ENCODE data around the gene ARHGAP26.

The ARHGAP26 gene

DNA sequence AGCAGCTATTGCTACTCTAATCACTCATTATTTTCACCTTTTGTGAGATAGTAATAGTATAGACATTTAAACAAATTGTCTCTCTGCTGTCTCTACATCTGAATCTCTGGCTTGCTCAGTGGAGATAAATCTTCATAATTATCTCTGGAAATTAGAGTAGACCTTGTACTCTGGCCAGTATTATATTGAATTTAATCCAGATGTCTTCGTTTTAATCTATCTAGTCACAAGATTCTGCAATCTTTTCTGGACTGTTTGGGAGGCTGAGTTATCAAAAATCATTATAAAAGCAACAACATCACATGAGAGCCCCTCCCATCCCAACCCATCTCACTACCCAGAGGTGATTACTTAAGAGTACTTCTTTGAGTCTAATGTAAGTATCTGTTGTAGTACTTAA, 19.0 kb downstream of the ARHGAP26 start:
- Histone ChIP-seq H2AFZ (ENCODE audit: low read length, unreplicated experiment) (no peak overlapping the region), H3K36me3 (ENCODE audit: insufficient read depth, low read length) (no peaks in the 10 kb centered on the region), H3K4me3 (ENCODE audit: low read depth, low read length) (no peak overlapping the region), H3K79me2 (ENCODE audit: control insufficient read depth, insufficient read depth, low read length, unreplicated experiment) (no peaks in the 10 kb centered on the region), H3K27me3 (ENCODE audit: insufficient read depth, low read length) (no peaks in the 10 kb centered on the region), H3K4me1 (ENCODE audit: control insufficient read depth, insufficient read depth, low read length, unreplicated experiment) (peaks cover under 1% of the 10 kb centered on the region), H3K27ac (ENCODE audit: low read depth, low read length) (no peak overlapping the region)

DNA sequence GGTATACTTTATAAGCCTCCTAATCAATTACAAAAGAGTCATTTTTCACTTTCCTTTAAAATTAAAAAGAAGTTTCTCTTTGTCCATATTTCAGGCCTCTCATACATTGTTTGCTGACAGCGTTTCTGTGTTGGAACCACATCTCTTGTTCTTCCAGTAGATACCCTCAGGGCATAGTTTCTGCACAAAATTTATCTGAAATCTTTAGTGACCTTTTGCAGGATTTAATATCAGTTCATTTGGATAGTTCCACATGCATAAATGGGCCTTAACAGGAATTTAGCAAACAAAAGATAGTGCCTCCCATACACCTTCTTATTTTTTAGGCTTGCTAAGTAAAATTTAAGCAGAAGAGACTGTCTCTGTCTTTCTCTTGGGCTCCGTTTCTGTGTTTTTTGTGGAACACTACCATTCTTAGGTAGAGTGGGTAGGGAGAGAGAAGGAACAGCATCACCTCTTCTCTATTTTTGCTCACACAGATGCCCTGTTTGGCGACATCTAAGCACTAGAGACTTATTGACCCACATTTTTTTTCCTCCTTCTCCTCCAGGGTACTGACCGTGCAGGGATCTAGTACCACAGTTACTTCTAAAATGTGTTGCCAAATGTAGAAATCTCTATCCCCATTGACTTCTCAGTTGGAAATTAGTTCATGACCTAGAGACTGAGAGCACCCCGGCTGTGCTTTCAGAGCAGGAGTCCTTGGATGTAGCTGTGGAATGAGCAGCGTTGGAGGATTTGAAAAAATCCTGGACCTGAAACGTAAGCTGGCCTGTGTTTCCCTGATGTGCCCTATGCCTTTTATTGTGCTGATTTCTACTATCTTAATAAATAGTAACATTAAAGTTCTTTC, 22.1 kb downstream of the ARHGAP26 start:
- Histone ChIP-seq H3K4me3 (ENCODE audit: low read depth, low read length) (no peak overlapping the region), H3K27ac (ENCODE audit: low read depth, low read length) (no peak overlapping the region)

DNA sequence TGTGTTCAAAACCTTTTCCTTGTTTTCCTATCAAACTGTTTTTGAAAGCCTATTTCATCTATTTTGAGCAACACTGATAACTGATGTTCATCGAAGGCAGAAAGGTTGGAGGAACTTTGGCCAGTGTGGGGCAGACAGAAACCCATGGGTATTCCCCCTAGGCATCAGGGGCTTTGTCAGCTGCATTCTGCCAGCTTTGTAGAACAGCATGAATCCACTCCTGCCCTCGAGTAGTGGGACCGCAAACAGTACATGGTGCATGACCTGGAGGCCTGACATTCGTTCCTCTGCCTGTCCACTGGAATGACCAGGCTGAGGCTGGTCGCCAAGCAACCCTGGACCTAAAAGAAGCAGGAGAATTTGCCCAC, 22.7 kb downstream of the ARHGAP26 start:
- H3K79me2 ChIP-seq (ENCODE audit: control insufficient read depth, insufficient read depth, low read length, unreplicated experiment) = no peaks in the 10 kb centered on the region
- peaks cover 4% of the 10 kb centered on the region; the same call in 1 of the 2 replicates for H3K27me3 ChIP-seq (ENCODE audit: insufficient read depth, low read length)
- no peak overlapping the region for H3K4me3 ChIP-seq (ENCODE audit: low read depth, low read length)
- no peaks in the 10 kb centered on the region for H3K36me3 ChIP-seq (ENCODE audit: insufficient read depth, low read length)
- H3K27ac ChIP-seq (ENCODE audit: low read depth, low read length) = no peak overlapping the region
- no peaks in the 10 kb centered on the region for H3K4me1 ChIP-seq (ENCODE audit: control insufficient read depth, insufficient read depth, low read length, unreplicated experiment)
- no peak overlapping the region for H2AFZ ChIP-seq (ENCODE audit: low read length, unreplicated experiment)

More for the DNA sequence above, 22.1 kb downstream of the ARHGAP26 start:
- Histone ChIP-seq H3K79me2 (ENCODE audit: control insufficient read depth, insufficient read depth, low read length, unreplicated experiment) (no peaks in the 10 kb centered on the region), H3K27me3 (ENCODE audit: insufficient read depth, low read length) (peaks cover 3% of the 10 kb centered on the region; the same call in 1 of the 2 replicates), H3K36me3 (ENCODE audit: insufficient read depth, low read length) (no peaks in the 10 kb centered on the region), H3K4me1 (ENCODE audit: control insufficient read depth, insufficient read depth, low read length, unreplicated experiment) (no peaks in the 10 kb centered on the region), H2AFZ (ENCODE audit: low read length, unreplicated experiment) (no peak overlapping the region)

- Histone ChIP-seq H3K79me2 (ENCODE audit: control insufficient read depth, insufficient read depth, low read length, unreplicated experiment) (no peaks in the 10 kb centered on the region), H3K27me3 (ENCODE audit: insufficient read depth, low read length) (peaks cover 4% of the 10 kb centered on the region; the same call in 1 of the 2 replicates), H3K4me1 (ENCODE audit: control insufficient read depth, insufficient read depth, low read length, unreplicated experiment) (no peaks in the 10 kb centered on the region), H2AFZ (ENCODE audit: low read length, unreplicated experiment) (no peak overlapping the region), H3K4me3 (ENCODE audit: low read depth, low read length) (no peak overlapping the region), H3K36me3 (ENCODE audit: insufficient read depth, low read length) (no peaks in the 10 kb centered on the region), H3K27ac (ENCODE audit: low read depth, low read length) (no peak overlapping the region)
Measured at GRCh38 chr5:142794537-142794936, 24.4 kb downstream of the ARHGAP26 start.

- no peak overlapping the region for H2AFZ ChIP-seq (ENCODE audit: low read length, unreplicated experiment)
- H3K27me3 ChIP-seq (ENCODE audit: insufficient read depth, low read length) = peaks cover 4% of the 10 kb centered on the region; the same call in 1 of the 2 replicates
- H3K36me3 ChIP-seq (ENCODE audit: insufficient read depth, low read length) = no peaks in the 10 kb centered on the region
- no peak overlapping the region for H3K4me3 ChIP-seq (ENCODE audit: low read depth, low read length)
- H3K79me2 ChIP-seq (ENCODE audit: control insufficient read depth, insufficient read depth, low read length, unreplicated experiment) = no peaks in the 10 kb centered on the region
- H3K27ac ChIP-seq (ENCODE audit: low read depth, low read length) = no peak overlapping the region
- H3K4me1 ChIP-seq (ENCODE audit: control insufficient read depth, insufficient read depth, low read length, unreplicated experiment) = no peaks in the 10 kb centered on the region
Measured at GRCh38 chr5:142795251-142795650, 25.1 kb downstream of the ARHGAP26 start.

- H2AFZ ChIP-seq (ENCODE audit: low read length, unreplicated experiment) = no peak overlapping the region
- no peaks in the 10 kb centered on the region for H3K4me1 ChIP-seq (ENCODE audit: control insufficient read depth, insufficient read depth, low read length, unreplicated experiment)
- H3K79me2 ChIP-seq (ENCODE audit: control insufficient read depth, insufficient read depth, low read length, unreplicated experiment) = no peaks in the 10 kb centered on the region
- no peak overlapping the region for H3K4me3 ChIP-seq (ENCODE audit: low read depth, low read length)
- peaks cover 4% of the 10 kb centered on the region; the same call in 1 of the 2 replicates for H3K27me3 ChIP-seq (ENCODE audit: insufficient read depth, low read length)
- no peaks in the 10 kb centered on the region for H3K36me3 ChIP-seq (ENCODE audit: insufficient read depth, low read length)
- H3K27ac ChIP-seq (ENCODE audit: low read depth, low read length) = no peak overlapping the region
Measured at GRCh38 chr5:142796492-142797109, 26.4 kb downstream of the ARHGAP26 start.

- H3K4me1 ChIP-seq (ENCODE audit: control insufficient read depth, insufficient read depth, low read length, unreplicated experiment) = no peaks in the 10 kb centered on the region
- peaks cover 4% of the 10 kb centered on the region; the same call in 1 of the 2 replicates for H3K27me3 ChIP-seq (ENCODE audit: insufficient read depth, low read length)
- no peak overlapping the region for H2AFZ ChIP-seq (ENCODE audit: low read length, unreplicated experiment)
- no peaks in the 10 kb centered on the region for H3K79me2 ChIP-seq (ENCODE audit: control insufficient read depth, insufficient read depth, low read length, unreplicated experiment)
- no peaks in the 10 kb centered on the region for H3K36me3 ChIP-seq (ENCODE audit: insufficient read depth, low read length)
- no peak overlapping the region for H3K4me3 ChIP-seq (ENCODE audit: low read depth, low read length)
- H3K27ac ChIP-seq (ENCODE audit: low read depth, low read length) = no peak overlapping the region
Measured at GRCh38 chr5:142797420-142797819, 27.2 kb downstream of the ARHGAP26 start.

GRCh38 chr5:142798099-142798770, 28.1 kb downstream of the ARHGAP26 start:
- Histone ChIP-seq H3K79me2 (ENCODE audit: control insufficient read depth, insufficient read depth, low read length, unreplicated experiment) (no peaks in the 10 kb centered on the region), H3K4me1 (ENCODE audit: control insufficient read depth, insufficient read depth, low read length, unreplicated experiment) (no peaks in the 10 kb centered on the region), H2AFZ (ENCODE audit: low read length, unreplicated experiment) (no peak overlapping the region), H3K4me3 (ENCODE audit: low read depth, low read length) (no peak overlapping the region), H3K36me3 (ENCODE audit: insufficient read depth, low read length) (no peaks in the 10 kb centered on the region), H3K27me3 (ENCODE audit: insufficient read depth, low read length) (peaks cover 4% of the 10 kb centered on the region; the same call in 1 of the 2 replicates), H3K27ac (ENCODE audit: low read depth, low read length) (no peak overlapping the region)

DNA sequence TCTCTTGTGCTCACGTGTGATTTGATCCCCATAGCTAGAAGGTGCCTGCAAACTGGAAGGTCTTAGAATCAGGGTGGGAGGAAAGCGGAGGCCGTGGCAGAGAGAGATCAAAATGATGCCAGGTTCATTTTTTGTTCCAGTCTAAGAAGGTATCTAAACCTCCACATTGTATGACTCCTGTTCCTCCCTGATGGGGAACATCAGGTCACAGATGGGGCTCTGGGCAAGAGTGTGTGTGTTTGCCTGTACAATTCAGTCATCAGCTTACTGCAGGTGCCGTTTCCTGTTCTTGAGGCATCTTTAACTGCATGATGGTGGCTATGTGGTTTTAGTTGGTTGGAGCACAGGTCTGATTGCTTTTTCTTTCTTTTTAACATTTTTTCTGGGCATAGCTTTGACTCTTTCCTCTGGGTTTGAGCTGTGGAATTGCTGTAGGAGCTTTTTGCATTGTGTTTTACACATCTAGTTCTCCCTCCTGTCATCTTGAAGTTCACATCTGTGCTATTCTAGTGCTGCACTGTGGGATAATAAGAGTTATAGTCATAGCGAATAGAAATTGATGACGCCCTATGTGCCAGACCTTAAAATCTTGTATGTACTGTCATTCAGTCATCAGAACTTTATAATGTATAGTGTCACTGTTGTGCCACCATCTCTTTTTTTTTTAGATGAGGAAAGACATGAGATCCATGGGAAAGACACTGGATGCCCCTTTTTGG, 30.8 kb downstream of the ARHGAP26 start:
- H3K4me3 ChIP-seq (ENCODE audit: low read depth, low read length) = no peak overlapping the region
- no peaks in the 10 kb centered on the region for H3K79me2 ChIP-seq (ENCODE audit: control insufficient read depth, insufficient read depth, low read length, unreplicated experiment)
- H3K27ac ChIP-seq (ENCODE audit: low read depth, low read length) = no peak overlapping the region

GRCh38 chr5:142801495-142801871, 31.3 kb downstream of the ARHGAP26 start:
- Histone ChIP-seq H3K4me1 (ENCODE audit: control insufficient read depth, insufficient read depth, low read length, unreplicated experiment) (no peaks in the 10 kb centered on the region), H3K27me3 (ENCODE audit: insufficient read depth, low read length) (peaks cover 4% of the 10 kb centered on the region; the same call in 1 of the 2 replicates), H3K27ac (ENCODE audit: low read depth, low read length) (no peak overlapping the region), H2AFZ (ENCODE audit: low read length, unreplicated experiment) (no peak overlapping the region), H3K4me3 (ENCODE audit: low read depth, low read length) (no peak overlapping the region), H3K36me3 (ENCODE audit: insufficient read depth, low read length) (no peaks in the 10 kb centered on the region), H3K79me2 (ENCODE audit: control insufficient read depth, insufficient read depth, low read length, unreplicated experiment) (no peaks in the 10 kb centered on the region)

More for the DNA sequence above, 30.8 kb downstream of the ARHGAP26 start:
- Histone ChIP-seq H3K4me1 (ENCODE audit: control insufficient read depth, insufficient read depth, low read length, unreplicated experiment) (no peaks in the 10 kb centered on the region), H3K27me3 (ENCODE audit: insufficient read depth, low read length) (peaks cover 4% of the 10 kb centered on the region; the same call in 1 of the 2 replicates), H3K36me3 (ENCODE audit: insufficient read depth, low read length) (no peaks in the 10 kb centered on the region), H2AFZ (ENCODE audit: low read length, unreplicated experiment) (no peak overlapping the region)
